Astrocyte of the spinal cord (primary cell): ENCODE results near the gene F2R.

Source experiments
- DNase-seq: peaks from one replicate; pipeline ENCODE4 v3.0.0; 2011; ENCODE audit warnings: low read depth, low spot score
- H3K4me3 ChIP-seq: 2 replicates; pipeline ENCODE4 v1.5.1; 2011; ENCODE audit warnings: low read depth, mild to moderate bottlenecking, low read length, moderate library complexity
- in situ Hi-C: cut with HindIII; loops from 2 replicates; pipeline ENCODE4 v1.10.0; 2017; ENCODE audit warnings: low sequenced_read_pairs
- TF ChIP-seq, protein P1 (sequence below): IDR thresholded peaks from 2 replicates; pipeline ENCODE4 v1.5.1; 2012; ENCODE audit warnings: low read depth, mild to moderate bottlenecking, low read length, inconsistent platforms

F2R gene

DNA sequence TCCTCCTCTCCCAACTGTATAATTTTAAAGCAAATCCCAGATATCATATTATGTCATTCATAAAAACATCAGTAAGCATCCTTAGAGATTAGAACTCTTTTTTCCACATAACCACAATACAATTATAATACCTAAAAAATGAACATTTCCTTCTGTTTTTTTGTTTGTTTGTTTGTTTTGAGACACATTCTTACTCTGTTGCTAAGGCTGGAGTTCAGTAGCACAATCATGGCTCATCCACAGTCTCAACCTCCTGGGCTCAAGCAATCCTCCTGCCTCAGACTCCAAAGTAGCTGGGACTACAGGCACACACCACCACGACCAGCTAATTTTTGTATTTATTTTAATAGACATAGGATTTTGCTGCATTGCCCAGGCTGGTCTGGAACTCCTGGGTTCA, 8.0 kb downstream of the F2R start:
- TF ChIP-seq, protein P1, sequence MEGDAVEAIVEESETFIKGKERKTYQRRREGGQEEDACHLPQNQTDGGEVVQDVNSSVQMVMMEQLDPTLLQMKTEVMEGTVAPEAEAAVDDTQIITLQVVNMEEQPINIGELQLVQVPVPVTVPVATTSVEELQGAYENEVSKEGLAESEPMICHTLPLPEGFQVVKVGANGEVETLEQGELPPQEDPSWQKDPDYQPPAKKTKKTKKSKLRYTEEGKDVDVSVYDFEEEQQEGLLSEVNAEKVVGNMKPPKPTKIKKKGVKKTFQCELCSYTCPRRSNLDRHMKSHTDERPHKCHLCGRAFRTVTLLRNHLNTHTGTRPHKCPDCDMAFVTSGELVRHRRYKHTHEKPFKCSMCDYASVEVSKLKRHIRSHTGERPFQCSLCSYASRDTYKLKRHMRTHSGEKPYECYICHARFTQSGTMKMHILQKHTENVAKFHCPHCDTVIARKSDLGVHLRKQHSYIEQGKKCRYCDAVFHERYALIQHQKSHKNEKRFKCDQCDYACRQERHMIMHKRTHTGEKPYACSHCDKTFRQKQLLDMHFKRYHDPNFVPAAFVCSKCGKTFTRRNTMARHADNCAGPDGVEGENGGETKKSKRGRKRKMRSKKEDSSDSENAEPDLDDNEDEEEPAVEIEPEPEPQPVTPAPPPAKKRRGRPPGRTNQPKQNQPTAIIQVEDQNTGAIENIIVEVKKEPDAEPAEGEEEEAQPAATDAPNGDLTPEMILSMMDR, result no peak
- in situ Hi-C loops, result loop anchor here (25.0 kb wide), 2 partner anchors 88 to 112 kb away; partner anchors contain the start of genes F2RL1 and F2RL2
- DNase-seq, result no peak
- no peak overlapping the region for H3K4me3 ChIP-seq

DNA sequence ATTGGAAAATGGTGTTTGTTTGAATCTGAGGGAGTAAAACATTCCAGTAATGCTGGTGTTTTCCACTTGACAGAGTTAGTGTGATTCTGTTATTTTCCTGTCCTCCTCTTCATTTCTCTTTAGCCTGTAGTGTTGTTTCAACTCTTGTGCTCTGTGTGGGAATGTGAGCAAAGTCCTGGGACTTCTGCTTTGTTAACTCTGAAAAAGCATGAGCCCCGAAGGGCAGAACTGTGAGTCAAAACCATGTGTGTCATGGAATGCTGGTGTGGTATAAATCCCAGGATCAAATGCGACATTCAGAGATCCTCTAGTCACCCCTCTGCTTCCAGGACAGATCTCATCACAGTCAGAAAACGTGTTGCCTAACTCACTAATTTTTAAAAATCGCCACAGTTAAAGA, 8.9 kb downstream of the F2R start:
- DNase-seq, result peak; percentile 68
- TF ChIP-seq, protein P1, result no peak
- in situ Hi-C loops, result loop anchor here (25.0 kb wide), 2 partner anchors 87 to 113 kb away; partner anchors contain the start of genes F2RL1 and F2RL2

DNA sequence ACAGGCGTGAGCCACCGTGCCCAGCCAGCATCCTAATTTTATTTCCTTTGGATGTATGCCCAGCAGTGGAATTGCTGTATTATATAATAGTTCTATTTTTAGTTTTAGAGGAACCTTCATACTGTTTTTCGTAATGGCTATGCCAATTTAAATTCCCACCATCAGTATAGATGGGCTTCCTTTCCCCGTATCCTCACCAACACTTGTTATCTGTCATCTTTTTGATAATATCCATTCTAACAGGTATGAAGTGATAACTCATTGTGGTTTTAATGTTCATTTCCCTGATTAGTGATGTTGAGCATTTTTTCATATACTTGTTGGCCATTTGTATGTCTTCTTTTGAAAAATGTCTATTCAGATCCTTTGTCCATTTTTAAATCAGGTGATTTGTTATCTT, 13.0 kb downstream of the F2R start:
- TF ChIP-seq, protein P1, result no peak
- DNase-seq, result no peak
- in situ Hi-C loops, result no loop called here

More for the DNA sequence above, 8.9 kb downstream of the F2R start:
- no peak overlapping the region for H3K4me3 ChIP-seq

DNA sequence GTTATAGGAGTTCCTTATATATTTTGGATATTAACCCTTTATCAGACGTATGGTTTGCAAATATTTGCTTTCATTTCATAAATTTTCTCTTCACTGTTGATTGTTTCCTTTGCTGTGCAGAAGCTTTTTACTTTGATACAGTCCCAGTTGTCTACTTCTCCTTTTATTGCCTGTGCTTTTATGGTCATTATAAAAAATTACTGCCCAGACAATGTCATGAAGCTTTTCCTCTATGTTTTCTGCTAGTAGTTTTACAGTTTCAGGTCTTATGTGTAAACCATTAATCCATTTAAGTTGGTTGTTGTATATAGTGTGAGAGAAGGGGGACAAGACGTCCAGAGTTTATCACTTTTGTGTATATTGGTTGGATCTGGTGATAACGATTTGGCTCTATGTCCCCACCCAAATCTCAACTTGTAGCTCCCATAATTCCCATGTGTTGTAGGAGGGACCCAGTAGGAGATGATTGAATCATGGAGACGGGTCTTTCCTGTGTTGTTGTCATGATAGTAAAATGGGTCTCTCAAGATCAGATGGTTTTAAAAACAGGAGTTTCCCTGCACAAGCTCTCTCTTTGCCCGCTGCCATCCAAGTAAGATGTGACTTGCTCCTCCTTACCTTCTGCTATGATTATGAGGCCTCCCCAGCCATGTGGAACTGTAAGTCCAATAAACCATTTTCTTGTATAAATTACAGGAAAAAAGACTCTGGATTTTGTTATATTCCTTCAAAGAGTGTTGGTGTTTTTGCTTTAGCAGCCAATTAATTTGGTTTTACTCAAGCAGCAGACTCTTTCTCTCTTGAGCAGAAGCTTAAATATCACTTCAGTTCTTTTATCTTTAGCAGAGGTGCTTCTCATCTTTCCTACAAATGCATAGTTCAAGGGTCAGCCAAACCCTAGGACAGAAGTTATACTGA, 13.7 kb downstream of the F2R start:
- in situ Hi-C loops, result no loop called here
- no peak for DNase-seq
- no peak overlapping the region for H3K4me3 ChIP-seq
- TF ChIP-seq, protein P1, result no peak

More for the DNA sequence above, 13.0 kb downstream of the F2R start:
- H3K4me3 ChIP-seq, result no peak overlapping the region

DNA sequence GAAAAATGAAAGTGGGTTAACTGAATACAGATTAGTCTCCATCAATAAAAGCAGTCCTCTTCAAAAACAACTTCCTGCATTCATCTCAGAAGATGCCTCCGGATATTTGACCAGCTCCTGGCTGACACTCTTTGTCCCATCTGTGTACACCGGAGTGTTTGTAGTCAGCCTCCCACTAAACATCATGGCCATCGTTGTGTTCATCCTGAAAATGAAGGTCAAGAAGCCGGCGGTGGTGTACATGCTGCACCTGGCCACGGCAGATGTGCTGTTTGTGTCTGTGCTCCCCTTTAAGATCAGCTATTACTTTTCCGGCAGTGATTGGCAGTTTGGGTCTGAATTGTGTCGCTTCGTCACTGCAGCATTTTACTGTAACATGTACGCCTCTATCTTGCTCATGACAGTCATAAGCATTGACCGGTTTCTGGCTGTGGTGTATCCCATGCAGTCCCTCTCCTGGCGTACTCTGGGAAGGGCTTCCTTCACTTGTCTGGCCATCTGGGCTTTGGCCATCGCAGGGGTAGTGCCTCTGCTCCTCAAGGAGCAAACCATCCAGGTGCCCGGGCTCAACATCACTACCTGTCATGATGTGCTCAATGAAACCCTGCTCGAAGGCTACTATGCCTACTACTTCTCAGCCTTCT, 16.6 kb downstream of the F2R start:
- in situ Hi-C loops, result no loop called here

DNA sequence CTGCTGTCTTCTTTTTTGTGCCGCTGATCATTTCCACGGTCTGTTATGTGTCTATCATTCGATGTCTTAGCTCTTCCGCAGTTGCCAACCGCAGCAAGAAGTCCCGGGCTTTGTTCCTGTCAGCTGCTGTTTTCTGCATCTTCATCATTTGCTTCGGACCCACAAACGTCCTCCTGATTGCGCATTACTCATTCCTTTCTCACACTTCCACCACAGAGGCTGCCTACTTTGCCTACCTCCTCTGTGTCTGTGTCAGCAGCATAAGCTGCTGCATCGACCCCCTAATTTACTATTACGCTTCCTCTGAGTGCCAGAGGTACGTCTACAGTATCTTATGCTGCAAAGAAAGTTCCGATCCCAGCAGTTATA, 17.1 kb downstream of the F2R start:
- no peak for DNase-seq
- TF ChIP-seq, protein P1, result no peak
- no peak overlapping the region for H3K4me3 ChIP-seq
- in situ Hi-C loops, result no loop called here

More for the DNA sequence above, 16.6 kb downstream of the F2R start:
- no peak overlapping the region for H3K4me3 ChIP-seq
- no peak for DNase-seq
- TF ChIP-seq, protein P1, result no peak
